B cell (primary cell): ENCODE results near the gene HAUS2.

Experiments used
- EZH2 ChIP-seq: IDR thresholded peaks from 2 replicates; pipeline ENCODE4 v1.6.1; 2012; ENCODE audit warnings: borderline replicate concordance, low read depth, mild to moderate bottlenecking, moderate library complexity, low read length; ENCODE audit not compliant: insufficient read depth, poor library complexity, severe bottlenecking
- TF ChIP-seq, protein P1 (sequence below): fragments of 200-600 bp; IDR thresholded peaks from one replicate; pipeline ENCODE4 v1.8.0; 2022; ENCODE audit warnings: antibody characterized with exemption, mild to moderate bottlenecking

DNA sequence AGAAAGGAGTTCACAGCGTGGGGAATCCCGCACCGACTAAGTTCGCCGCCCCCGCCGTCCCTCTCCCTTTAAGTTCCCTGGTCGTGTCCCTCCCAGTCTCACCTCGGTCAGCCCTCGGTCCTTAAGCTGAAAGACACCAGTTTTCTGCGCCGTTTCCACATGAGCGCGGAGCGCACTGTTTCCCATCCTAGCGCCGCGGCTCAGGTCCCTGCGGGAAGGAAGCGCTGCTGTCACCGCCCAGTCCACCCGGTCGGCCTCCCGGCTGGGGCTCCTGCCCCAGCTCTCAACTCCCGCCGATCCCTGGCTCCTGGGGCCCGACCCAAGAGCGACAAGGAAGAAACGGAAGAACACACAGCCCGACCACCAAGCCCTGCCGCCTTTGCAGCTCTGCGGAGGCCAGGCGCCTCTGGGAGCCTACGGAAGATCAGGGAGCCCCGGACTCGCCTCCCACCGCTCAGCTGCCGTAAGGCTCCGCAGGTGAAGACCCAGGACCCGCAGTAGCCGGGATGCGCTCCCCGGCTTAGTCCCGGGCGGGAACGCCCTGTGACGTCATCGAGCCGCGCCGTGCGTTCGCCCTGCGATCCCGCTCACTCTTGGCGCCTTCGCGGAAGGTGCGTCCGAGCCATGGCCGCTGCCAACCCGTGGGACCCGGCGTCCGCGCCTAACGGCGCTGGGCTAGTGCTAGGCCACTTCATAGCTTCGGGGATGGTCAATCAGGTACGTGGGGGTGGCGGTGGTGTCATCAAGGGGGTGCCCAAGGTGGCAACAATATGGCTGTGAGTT lies at the start of gene HAUS2, which contains the start of gene LRRC57:
- TF ChIP-seq, protein P1, sequence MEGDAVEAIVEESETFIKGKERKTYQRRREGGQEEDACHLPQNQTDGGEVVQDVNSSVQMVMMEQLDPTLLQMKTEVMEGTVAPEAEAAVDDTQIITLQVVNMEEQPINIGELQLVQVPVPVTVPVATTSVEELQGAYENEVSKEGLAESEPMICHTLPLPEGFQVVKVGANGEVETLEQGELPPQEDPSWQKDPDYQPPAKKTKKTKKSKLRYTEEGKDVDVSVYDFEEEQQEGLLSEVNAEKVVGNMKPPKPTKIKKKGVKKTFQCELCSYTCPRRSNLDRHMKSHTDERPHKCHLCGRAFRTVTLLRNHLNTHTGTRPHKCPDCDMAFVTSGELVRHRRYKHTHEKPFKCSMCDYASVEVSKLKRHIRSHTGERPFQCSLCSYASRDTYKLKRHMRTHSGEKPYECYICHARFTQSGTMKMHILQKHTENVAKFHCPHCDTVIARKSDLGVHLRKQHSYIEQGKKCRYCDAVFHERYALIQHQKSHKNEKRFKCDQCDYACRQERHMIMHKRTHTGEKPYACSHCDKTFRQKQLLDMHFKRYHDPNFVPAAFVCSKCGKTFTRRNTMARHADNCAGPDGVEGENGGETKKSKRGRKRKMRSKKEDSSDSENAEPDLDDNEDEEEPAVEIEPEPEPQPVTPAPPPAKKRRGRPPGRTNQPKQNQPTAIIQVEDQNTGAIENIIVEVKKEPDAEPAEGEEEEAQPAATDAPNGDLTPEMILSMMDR, result no peak
- no peak for TF ChIP-seq EZH2
